ENCODE results near the gene TMEM98.

DNA sequence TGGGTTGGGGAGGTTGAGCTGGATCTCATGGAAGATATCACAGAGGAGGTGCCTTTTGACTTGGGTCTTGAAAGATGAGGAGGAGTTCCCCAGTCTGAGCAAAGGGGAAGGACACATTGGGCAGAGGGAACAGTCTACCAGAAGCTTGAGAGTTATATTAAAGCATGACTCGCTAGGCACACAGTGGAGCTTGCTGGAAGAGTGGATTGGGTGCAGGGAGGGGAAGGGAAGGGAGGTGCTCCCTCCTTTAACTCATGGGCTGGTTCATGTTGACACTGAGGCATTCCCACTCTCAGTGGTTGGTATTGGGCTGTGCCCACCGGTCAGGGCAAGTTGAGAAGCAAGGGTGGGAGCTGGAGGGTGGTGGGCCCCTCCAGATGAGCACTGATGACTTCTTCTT lies 5.9 kb downstream of the TMEM98 start:
- TF ChIP-seq POLR2AphosphoS5 (IDR thresholded peaks at IDR 0.05; ENCODE audit: low read depth, low read length) (no peak), TAF1 (IDR thresholded peaks at IDR 0.05; ENCODE audit: low read depth, low read length) (no peak), POU2F2 (IDR thresholded peaks at IDR 0.05; ENCODE audit: low read depth, low read length) (no peak), POLR2A (IDR thresholded peaks at IDR 0.05; ENCODE audit: low read depth, low read length) (no peak), PAX5 (IDR thresholded peaks at IDR 0.05; ENCODE audit: insufficient read depth, low read length, severe bottlenecking) (no peak), SPI1 (IDR thresholded peaks at IDR 0.05; ENCODE audit: low read depth, low read length) (no peak)

Measured in GM12891 (cell line).